Astrocyte (in vitro differentiated cells and primary cell): Measurements from ENCODE around the gene P3H2. TPM values are rescaled to one million over a fixed set of nuclear protein-coding genes. Genes with fewer than 3 reads are reported as not detected.

ENCODE experiments used
- DNase-seq: peaks from one replicate; pipeline ENCODE4 v3.0.0-alpha.2; 2010; ENCODE audit warnings: low read depth
- FAIRE-seq: peaks from 2 replicates; lab custom pipeline; 2011; peaks lifted over from hg19 to GRCh38; lab: Jason Lieb, UNC
- H2AFZ ChIP-seq: 2 replicates; pipeline ENCODE4 v1.6.0; 2012; ENCODE audit warnings: low read depth, low read length, inconsistent platforms
- H3K27ac ChIP-seq: 2 replicates; pipeline ENCODE4 v1.5.1; 2011; ENCODE audit warnings: low read depth, low read length, inconsistent platforms
- H3K27me3 ChIP-seq: 2 replicates; pipeline ENCODE4 v1.6.0; 2011; ENCODE audit warnings: low read length, inconsistent platforms; ENCODE audit not compliant: insufficient read depth
- H3K36me3 ChIP-seq: 2 replicates; pipeline ENCODE4 v1.5.1; 2011; ENCODE audit warnings: low read length, inconsistent platforms; ENCODE audit not compliant: insufficient read depth
- H3K4me1 ChIP-seq: 2 replicates; pipeline ENCODE4 v1.5.1; 2011; ENCODE audit warnings: low read length, inconsistent platforms; ENCODE audit not compliant: insufficient read depth
- H3K4me2 ChIP-seq: 2 replicates; pipeline ENCODE4 v1.6.0; 2012; ENCODE audit warnings: low read length, inconsistent platforms
- H3K4me3 ChIP-seq: 2 replicates; pipeline ENCODE4 v1.5.1; 2011; ENCODE audit warnings: low read depth, mild to moderate bottlenecking, low read length, inconsistent platforms; ENCODE audit not compliant: insufficient read depth
- H3K79me2 ChIP-seq: 2 replicates; pipeline ENCODE4 v1.6.0; 2012; ENCODE audit warnings: mild to moderate bottlenecking, low read length, inconsistent platforms; ENCODE audit not compliant: insufficient read depth
- H3K9ac ChIP-seq: 2 replicates; pipeline ENCODE4 v1.6.0; 2012; ENCODE audit warnings: mild to moderate bottlenecking, low read length, inconsistent platforms
- H3K9me3 ChIP-seq: 2 replicates; pipeline ENCODE4 v1.5.1; 2012; ENCODE audit warnings: low read depth, mild to moderate bottlenecking, low read length, inconsistent platforms; ENCODE audit not compliant: insufficient read depth
- H4K20me1 ChIP-seq: 2 replicates; pipeline ENCODE4 v1.6.0; 2012; ENCODE audit warnings: low read length, inconsistent platforms; ENCODE audit not compliant: insufficient read depth
- H3K27ac Mint-ChIP-seq: one replicate; pipeline ENCODE4 v1.8.0; 2021; ENCODE audit warnings: mild to moderate bottlenecking, mixed read lengths; ENCODE audit not compliant: unreplicated experiment
- H3K27me3 Mint-ChIP-seq: one replicate; pipeline ENCODE4 v1.8.0; 2021; ENCODE audit warnings: low read depth, mixed read lengths; ENCODE audit not compliant: unreplicated experiment
- H3K36me3 Mint-ChIP-seq: one replicate; pipeline ENCODE4 v1.8.0; 2021; ENCODE audit warnings: low read depth, mixed read lengths; ENCODE audit not compliant: unreplicated experiment
- H3K4me1 Mint-ChIP-seq: one replicate; pipeline ENCODE4 v1.8.0; 2021; ENCODE audit warnings: low read depth, mixed read lengths; ENCODE audit not compliant: unreplicated experiment
- H3K4me3 Mint-ChIP-seq: one replicate; pipeline ENCODE4 v1.8.0; 2021; ENCODE audit warnings: mild to moderate bottlenecking, moderate library complexity, mixed read lengths; ENCODE audit not compliant: unreplicated experiment
- H3K9me3 Mint-ChIP-seq: one replicate; pipeline ENCODE4 v1.8.0; 2021; ENCODE audit warnings: mild to moderate bottlenecking, mixed read lengths; ENCODE audit not compliant: unreplicated experiment
- CTCF ChIP-seq: IDR thresholded peaks from 2 replicates; pipeline ENCODE4 v1.5.1; 2011; ENCODE audit warnings: low read depth, mild to moderate bottlenecking, inconsistent platforms, low read length, moderate library complexity; ENCODE audit not compliant: insufficient read depth
- EZH2 ChIP-seq: IDR thresholded peaks from 2 replicates; pipeline ENCODE4 v1.6.1; 2012; ENCODE audit warnings: mild to moderate bottlenecking, low read length, inconsistent platforms; ENCODE audit not compliant: insufficient read depth
- total RNA-seq: library from RNA; stranded (reverse); gene quantifications from 2 replicates; pipeline ENCODE4 v1.2.1, GENCODE V29; 2021

The P3H2 gene
- total RNA-seq, 1 donor from 2014 or later, result 57.7 TPM

DNA sequence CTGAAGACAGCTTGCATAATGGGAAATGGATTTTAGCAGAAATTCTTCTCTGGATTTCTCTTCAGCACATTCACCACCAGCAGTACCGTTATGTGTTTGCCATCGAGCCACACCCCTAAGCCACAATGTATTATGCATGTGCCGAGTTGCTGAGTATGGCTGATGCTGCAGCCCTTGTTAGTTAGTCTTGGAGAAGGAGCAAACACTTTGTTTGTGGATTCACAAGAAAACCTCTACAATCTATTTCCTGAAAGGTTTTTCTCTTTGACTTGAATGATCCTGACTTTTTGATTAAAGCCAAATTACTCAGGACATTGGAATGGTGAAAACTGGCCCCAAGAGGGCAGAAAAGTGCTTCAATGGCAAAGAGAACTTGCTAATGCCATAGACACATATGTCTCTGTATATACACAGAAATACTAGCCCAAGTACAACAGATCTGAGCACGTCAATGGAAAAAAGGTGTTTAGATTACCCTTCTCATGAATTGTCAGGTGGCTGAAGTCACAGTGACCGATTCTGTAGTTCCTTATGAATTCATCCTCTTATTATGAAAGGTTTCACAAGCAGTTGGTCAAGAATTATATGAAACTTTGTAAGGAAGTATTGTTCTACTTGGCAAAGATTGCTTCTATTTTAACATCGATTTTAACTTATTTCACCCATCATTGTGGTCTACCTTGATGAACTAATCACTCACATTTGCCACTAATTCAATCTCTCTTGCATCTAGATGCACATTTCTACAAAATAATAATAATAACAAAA lies 103.0 kb downstream of the P3H2 start:
- Mint-ChIP-seq H3K4me1 (peaks cover 34% of the 10 kb centered on the region), H3K27me3 (no peaks in the 10 kb centered on the region), H3K27ac (no peak overlapping the region), H3K9me3 (no peaks in the 10 kb centered on the region), H3K36me3 (no peaks in the 10 kb centered on the region), H3K4me3 (no peak overlapping the region)
- Histone ChIP-seq H3K36me3 (no peaks in the 10 kb centered on the region), H2AFZ (no peak overlapping the region), H3K27ac (no peak overlapping the region), H3K79me2 (no peaks in the 10 kb centered on the region), H4K20me1 (no peaks in the 10 kb centered on the region), H3K9ac (no peak overlapping the region), H3K4me1 (peaks cover 12% of the 10 kb centered on the region), H3K4me2 (peak overlapping the region; percentile 54), H3K27me3 (no peaks in the 10 kb centered on the region), H3K9me3 (no peaks in the 10 kb centered on the region), H3K4me3 (no peak overlapping the region)
- FAIRE-seq (peak; percentile 95), DNase-seq (peak; percentile 71)
- TF ChIP-seq CTCF, result peak; percentile 35
- no peak for TF ChIP-seq EZH2

DNA sequence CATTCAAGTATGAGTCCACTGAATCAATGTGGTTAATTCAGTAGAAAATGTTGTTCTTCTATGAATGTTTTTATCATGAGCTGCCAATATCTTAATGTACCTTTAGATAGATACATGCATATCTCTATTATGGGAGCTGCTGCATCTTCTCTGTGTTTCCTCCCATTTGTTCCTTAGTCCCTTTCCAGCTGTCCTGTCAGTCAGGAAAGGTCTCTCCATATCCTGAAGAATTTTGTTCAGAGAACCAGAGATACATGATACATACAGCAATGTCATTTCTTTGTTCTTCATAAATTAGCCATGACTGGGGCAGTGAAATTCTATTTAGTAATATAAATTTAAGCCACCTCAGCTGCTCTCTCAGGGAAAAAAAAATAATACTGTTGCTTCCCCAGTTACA lies 103.7 kb downstream of the P3H2 start:
- no peaks in the 10 kb centered on the region for H3K27me3 Mint-ChIP-seq
- Histone ChIP-seq H2AFZ (no peak overlapping the region), H3K9me3 (no peaks in the 10 kb centered on the region), H3K27me3 (no peaks in the 10 kb centered on the region), H3K4me3 (no peak overlapping the region), H3K9ac (no peak overlapping the region), H3K36me3 (no peaks in the 10 kb centered on the region), H3K27ac (no peak overlapping the region), H3K79me2 (no peaks in the 10 kb centered on the region), H4K20me1 (no peaks in the 10 kb centered on the region), H3K4me2 (no peak overlapping the region), H3K4me1 (peaks cover 19% of the 10 kb centered on the region)
- DNase-seq (no peak), FAIRE-seq (no peak)
- no peak overlapping the region for H3K27ac Mint-ChIP-seq
- no peaks in the 10 kb centered on the region for H3K9me3 Mint-ChIP-seq
- no peak overlapping the region for H3K4me3 Mint-ChIP-seq
- no peaks in the 10 kb centered on the region for H3K36me3 Mint-ChIP-seq
- TF ChIP-seq CTCF (no peak), EZH2 (no peak)
- H3K4me1 Mint-ChIP-seq, result peaks cover 41% of the 10 kb centered on the region

- TF ChIP-seq EZH2 (no peak), CTCF (no peak)
- Mint-ChIP-seq H3K36me3 (no peaks in the 10 kb centered on the region), H3K27ac (no peak overlapping the region), H3K4me3 (no peak overlapping the region), H3K4me1 (peaks cover 47% of the 10 kb centered on the region), H3K9me3 (no peaks in the 10 kb centered on the region), H3K27me3 (no peaks in the 10 kb centered on the region)
- no peak overlapping the region for H2AFZ ChIP-seq
- no peak overlapping the region for H3K9ac ChIP-seq
- H3K4me3 ChIP-seq, result no peak overlapping the region
- no peak overlapping the region for H3K4me2 ChIP-seq
- H3K27me3 ChIP-seq, result no peaks in the 10 kb centered on the region
- H4K20me1 ChIP-seq, result no peaks in the 10 kb centered on the region
- no peaks in the 10 kb centered on the region for H3K9me3 ChIP-seq
- peaks cover 30% of the 10 kb centered on the region for H3K4me1 ChIP-seq
- H3K36me3 ChIP-seq, result no peaks in the 10 kb centered on the region
- FAIRE-seq (no peak), DNase-seq (no peak)
- no peak overlapping the region for H3K27ac ChIP-seq
- no peaks in the 10 kb centered on the region for H3K79me2 ChIP-seq
These were observed 105.8 kb downstream of the P3H2 start for GRCh38 chr3:190014940-190015339.
